ENCODE measurements around the gene EGFR. TPM values are rescaled to one million over a fixed set of nuclear protein-coding genes. Genes with fewer than 3 reads are reported as not detected.

The EGFR gene
- total and polyA plus RNA-seq, 2 donors (not counting 1 experiment from before 2014, with no cell fraction given) = 55.3 to 62.8 TPM

GRCh38 chr7:55248526-55248925 is 229.7 kb downstream of the EGFR start:
- Histone ChIP-seq H3K27me3 (ENCODE audit: control insufficient read depth, insufficient read depth, low read length) (no peaks in the 10 kb centered on the region), H3K4me1 (ENCODE audit: control insufficient read depth, extremely low read depth, insufficient read depth, low read length) (peaks cover 13% of the 10 kb centered on the region), H2AFZ (ENCODE audit: low read length) (no peak overlapping the region), H3K36me3 (ENCODE audit: control insufficient read depth, insufficient read depth, low read length) (no peaks in the 10 kb centered on the region), H4K20me1 (ENCODE audit: control insufficient read depth, extremely low read depth, insufficient read depth, low read length) (no peaks in the 10 kb centered on the region), H3K4me3 (replicated peaks in 1 of 4; ENCODE audit: control extremely low read depth in 1 of 4, insufficient read depth in 1 of 4, low read depth in 3 of 4, low read length in 4 of 4) (no peak overlapping the region), H3K27ac (ENCODE audit: insufficient read depth, low read length) (no peak overlapping the region), H3K79me2 (ENCODE audit: control insufficient read depth, insufficient read depth, low read length) (no peaks in the 10 kb centered on the region), H3K4me2 (ENCODE audit: extremely low read depth, insufficient read depth, low read length) (no peak overlapping the region), H3K9me3 (ENCODE audit: control insufficient read depth, insufficient read depth, low read depth, low read length) (no peaks in the 10 kb centered on the region), H3K9ac (ENCODE audit: insufficient read depth, low read length) (no peak overlapping the region)
- TF ChIP-seq CTCF (conservative IDR thresholded peaks at IDR 0.05 in 1 of 2, IDR thresholded peaks at IDR 0.05 in 1 of 2; ENCODE audit: low read depth in 1 of 2, low read length in 2 of 2) (no peak), EZH2 (IDR thresholded peaks at IDR 0.05; ENCODE audit: low read length, missing control alignments) (no peak)
- DNase-seq (ENCODE audit: low read depth in 2 of 2) = no peak

GRCh38 chr7:55249332-55249731 is 230.5 kb downstream of the EGFR start:
- H3K79me2 ChIP-seq (ENCODE audit: control insufficient read depth, insufficient read depth, low read length) = no peaks in the 10 kb centered on the region
- no peaks in the 10 kb centered on the region for H3K36me3 ChIP-seq (ENCODE audit: control insufficient read depth, insufficient read depth, low read length)
- no peak overlapping the region for H2AFZ ChIP-seq (ENCODE audit: low read length)
- H3K27ac ChIP-seq (ENCODE audit: insufficient read depth, low read length) = no peak overlapping the region
- H3K27me3 ChIP-seq (ENCODE audit: control insufficient read depth, insufficient read depth, low read length) = no peaks in the 10 kb centered on the region
- DNase-seq (ENCODE audit: low read depth in 2 of 2) = no peak
- no peaks in the 10 kb centered on the region for H3K9me3 ChIP-seq (ENCODE audit: control insufficient read depth, insufficient read depth, low read depth, low read length)
- no peak overlapping the region for H3K9ac ChIP-seq (ENCODE audit: insufficient read depth, low read length)
- no peaks in the 10 kb centered on the region for H4K20me1 ChIP-seq (ENCODE audit: control insufficient read depth, extremely low read depth, insufficient read depth, low read length)
- TF ChIP-seq EZH2 (IDR thresholded peaks at IDR 0.05; ENCODE audit: low read length, missing control alignments) = no peak
- no peak for TF ChIP-seq CTCF (conservative IDR thresholded peaks at IDR 0.05 in 1 of 2, IDR thresholded peaks at IDR 0.05 in 1 of 2; ENCODE audit: low read depth in 1 of 2, low read length in 2 of 2)
- H3K4me1 ChIP-seq (ENCODE audit: control insufficient read depth, extremely low read depth, insufficient read depth, low read length) = peaks cover 13% of the 10 kb centered on the region
- no peak overlapping the region for H3K4me2 ChIP-seq (ENCODE audit: extremely low read depth, insufficient read depth, low read length)
- H3K4me3 ChIP-seq (replicated peaks in 1 of 4; ENCODE audit: control extremely low read depth in 1 of 4, insufficient read depth in 1 of 4, low read depth in 3 of 4, low read length in 4 of 4) = no peak overlapping the region

DNA sequence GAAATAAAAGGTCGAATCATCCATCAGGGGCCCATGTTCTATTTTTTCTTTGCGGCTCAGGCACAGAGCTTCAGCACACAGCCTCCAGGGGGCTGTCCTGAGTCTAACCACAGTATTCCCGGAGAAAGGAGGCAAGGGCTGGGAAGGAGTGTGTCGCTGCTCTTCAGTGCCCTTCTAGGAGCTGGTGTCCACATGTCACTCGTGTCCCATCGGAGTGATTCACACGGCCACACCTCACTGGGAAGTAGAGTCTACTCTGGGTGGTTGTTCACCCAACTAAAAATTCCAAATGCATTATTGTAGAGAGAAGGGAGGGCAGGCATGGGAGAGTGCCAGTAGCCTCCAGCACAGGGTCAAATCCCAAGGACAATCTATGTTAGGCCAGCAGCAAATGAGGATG is 231.5 kb downstream of the EGFR start:
- H3K4me1 ChIP-seq (ENCODE audit: control insufficient read depth, extremely low read depth, insufficient read depth, low read length) = peaks cover 11% of the 10 kb centered on the region
- no peak overlapping the region for H2AFZ ChIP-seq (ENCODE audit: low read length)
- H3K79me2 ChIP-seq (ENCODE audit: control insufficient read depth, insufficient read depth, low read length) = no peaks in the 10 kb centered on the region
- no peaks in the 10 kb centered on the region for H3K9me3 ChIP-seq (ENCODE audit: control insufficient read depth, insufficient read depth, low read depth, low read length)
- no peak overlapping the region for H3K4me3 ChIP-seq (replicated peaks in 1 of 4; ENCODE audit: control extremely low read depth in 1 of 4, insufficient read depth in 1 of 4, low read depth in 3 of 4, low read length in 4 of 4)
- H3K27me3 ChIP-seq (ENCODE audit: control insufficient read depth, insufficient read depth, low read length) = no peaks in the 10 kb centered on the region
- DNase-seq (ENCODE audit: low read depth in 2 of 2) = no peak
- H3K36me3 ChIP-seq (ENCODE audit: control insufficient read depth, insufficient read depth, low read length) = no peaks in the 10 kb centered on the region
- no peaks in the 10 kb centered on the region for H4K20me1 ChIP-seq (ENCODE audit: control insufficient read depth, extremely low read depth, insufficient read depth, low read length)
- H3K27ac ChIP-seq (ENCODE audit: insufficient read depth, low read length) = no peak overlapping the region
- H3K4me2 ChIP-seq (ENCODE audit: extremely low read depth, insufficient read depth, low read length) = no peak overlapping the region
- H3K9ac ChIP-seq (ENCODE audit: insufficient read depth, low read length) = no peak overlapping the region
- TF ChIP-seq EZH2 (IDR thresholded peaks at IDR 0.05; ENCODE audit: low read length, missing control alignments) (no peak), CTCF (conservative IDR thresholded peaks at IDR 0.05 in 1 of 2, IDR thresholded peaks at IDR 0.05 in 1 of 2; ENCODE audit: low read depth in 1 of 2, low read length in 2 of 2) (peak; percentile 37 to 57)

Measured in fibroblast of lung (primary cell).